Activated CD4-positive, alpha-beta memory T cell treated with anti-CD3 and anti-CD28 coated beads, Interleukin-2, amount 10 ng/mL, durations not matched to agents 7 days and 5 days (primary cell): Measurements from ENCODE around the gene ELANE. TPM values are rescaled to one million over a fixed set of nuclear protein-coding genes. Genes with fewer than 3 reads are reported as not detected.

Source experiments
- CTCF ChIA-PET: fragments of 350-600 bp; sonication (Branson Sonifier 250); formaldehyde crosslinking; loops from one replicate; lab custom pipeline; 2021; ENCODE audit warnings: antibody characterized with exemption, inconsistent platforms; lab: Charles Lee
- POLR2A ChIA-PET: fragments of 350-600 bp; sonication (Branson Sonifier 250); formaldehyde crosslinking; loops from one replicate; lab custom pipeline; 2021; ENCODE audit warnings: antibody characterized with exemption; lab: Charles Lee
- DNase-seq: peaks from one replicate; pipeline ENCODE4 v3.0.0-alpha.2; 2020
- H3K27ac Mint-ChIP-seq: one replicate; pipeline ENCODE4 v1.8.0; 2021; ENCODE audit warnings: mild to moderate bottlenecking, mixed read lengths
- H3K27me3 Mint-ChIP-seq: one replicate; pipeline ENCODE4 v1.8.0; 2021; ENCODE audit warnings: mixed read lengths
- H3K36me3 Mint-ChIP-seq: one replicate; pipeline ENCODE4 v1.8.0; 2021; ENCODE audit warnings: low read depth, mixed read lengths
- H3K4me1 Mint-ChIP-seq: one replicate; pipeline ENCODE4 v1.8.0; 2021; ENCODE audit warnings: mixed read lengths
- H3K4me3 Mint-ChIP-seq: one replicate; pipeline ENCODE4 v1.8.0; 2021; ENCODE audit warnings: mild to moderate bottlenecking, mixed read lengths
- H3K9me3 Mint-ChIP-seq: one replicate; pipeline ENCODE4 v1.8.0; 2021; ENCODE audit warnings: mixed read lengths
- total RNA-seq, 2 experiments: library from RNA; stranded (reverse); gene quantifications; one replicate each; pipeline ENCODE4 v1.2.3, GENCODE V29; 2021

Gene ELANE
- total RNA-seq, 2 experiments from 2014 or later = not detected

DNA sequence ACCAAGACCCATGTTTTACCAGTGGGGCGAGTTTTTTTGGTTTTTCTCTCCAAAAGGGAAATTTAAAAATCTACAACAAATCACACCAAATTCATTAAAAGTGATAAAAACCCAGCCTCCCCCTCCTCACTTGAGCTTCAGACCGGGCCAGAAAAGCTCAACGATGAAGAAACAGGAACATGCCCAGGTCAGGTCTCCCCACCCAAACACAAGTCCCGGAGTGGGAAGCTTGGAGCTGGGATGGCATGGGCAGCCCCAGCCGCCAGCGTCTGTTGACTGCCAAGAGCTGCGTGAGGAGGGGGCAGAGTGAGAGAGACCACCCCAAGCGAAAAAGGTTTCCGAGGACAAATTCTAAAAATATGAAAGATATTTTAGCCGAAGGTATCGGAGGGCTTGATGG is 44.9 kb downstream of the ELANE start:
- no peak overlapping the region for H3K27ac Mint-ChIP-seq
- no peak overlapping the region for H3K4me3 Mint-ChIP-seq
- H3K36me3 Mint-ChIP-seq = peaks cover 30% of the 10 kb centered on the region
- DNase-seq = no peak
- POLR2A ChIA-PET = interaction anchor here (5.0 kb wide), 1 partner anchor 11 kb away, joined by 79 read pairs; no protein-coding TSS in a partner anchor
- peaks cover 20% of the 10 kb centered on the region for H3K4me1 Mint-ChIP-seq
- H3K9me3 Mint-ChIP-seq = no peaks in the 10 kb centered on the region
- CTCF ChIA-PET = no interaction called here
- H3K27me3 Mint-ChIP-seq = no peaks in the 10 kb centered on the region

DNA sequence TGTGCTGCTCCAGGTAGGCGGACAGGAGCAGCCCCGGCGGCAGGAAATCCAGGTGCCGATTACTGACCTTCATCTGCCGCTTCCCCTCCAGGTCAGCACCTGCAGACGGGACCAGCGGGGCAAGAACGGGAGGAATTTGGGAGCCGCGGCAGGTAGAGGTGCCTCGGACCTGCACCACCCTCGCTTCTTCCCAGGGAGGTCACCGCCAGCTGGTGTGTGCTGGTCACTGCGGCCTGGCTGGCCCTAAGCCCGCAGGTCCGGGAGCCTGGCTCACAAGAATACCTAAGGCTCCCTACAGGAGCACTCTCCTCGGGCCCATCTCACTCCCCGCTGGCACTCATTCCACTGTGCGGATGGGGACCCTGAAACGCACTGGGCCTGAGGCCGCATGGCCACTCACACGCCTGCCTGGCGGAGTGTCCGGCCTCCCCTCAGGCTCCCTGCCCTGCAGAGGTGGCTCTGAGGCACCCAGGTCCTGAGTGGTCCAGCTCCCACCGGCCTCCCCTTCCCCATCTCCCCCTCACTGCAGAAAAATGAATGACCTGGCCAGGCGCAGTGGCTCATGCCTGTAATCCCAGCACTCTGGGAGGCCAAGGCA is 45.4 kb downstream of the ELANE start:
- Mint-ChIP-seq H3K27ac (no peak overlapping the region), H3K4me3 (no peak overlapping the region), H3K9me3 (no peaks in the 10 kb centered on the region), H3K27me3 (no peaks in the 10 kb centered on the region), H3K4me1 (peaks cover 17% of the 10 kb centered on the region), H3K36me3 (peaks cover 32% of the 10 kb centered on the region)
- CTCF ChIA-PET = no interaction called here
- POLR2A ChIA-PET = interaction anchor here (5.0 kb wide), 1 partner anchor 10 kb away, joined by 79 read pairs; no protein-coding TSS in a partner anchor
- DNase-seq = no peak

DNA sequence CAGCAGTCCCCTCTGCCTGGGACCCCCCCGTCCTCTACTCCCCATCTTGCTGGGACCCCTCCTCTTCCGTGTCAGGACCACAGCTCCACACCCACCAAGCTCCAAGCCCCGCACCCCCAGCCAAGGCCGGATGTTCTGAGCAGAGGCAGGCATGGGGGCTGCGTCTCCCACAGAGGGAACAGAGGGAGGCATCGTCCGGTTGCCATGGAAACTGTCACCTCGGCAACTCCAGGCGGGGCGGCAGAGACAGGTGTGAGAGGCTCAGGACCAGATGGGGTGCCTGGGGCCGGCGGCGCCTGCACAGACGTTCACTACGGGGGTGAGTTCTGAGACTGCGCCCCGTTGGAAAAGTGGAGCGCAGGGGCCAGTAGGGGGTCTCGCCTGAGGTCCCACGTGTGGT is 46.6 kb downstream of the ELANE start:
- Mint-ChIP-seq H3K4me3 (no peak overlapping the region), H3K4me1 (peaks cover 10% of the 10 kb centered on the region), H3K27ac (no peak overlapping the region), H3K27me3 (no peaks in the 10 kb centered on the region), H3K9me3 (no peaks in the 10 kb centered on the region), H3K36me3 (peaks cover 28% of the 10 kb centered on the region)
- no peak for DNase-seq
- POLR2A ChIA-PET = no interaction called here
- CTCF ChIA-PET = interaction anchor here (1.0 kb wide), 1 partner anchor 36 kb away, joined by 3 read pairs; no protein-coding TSS in a partner anchor

DNA sequence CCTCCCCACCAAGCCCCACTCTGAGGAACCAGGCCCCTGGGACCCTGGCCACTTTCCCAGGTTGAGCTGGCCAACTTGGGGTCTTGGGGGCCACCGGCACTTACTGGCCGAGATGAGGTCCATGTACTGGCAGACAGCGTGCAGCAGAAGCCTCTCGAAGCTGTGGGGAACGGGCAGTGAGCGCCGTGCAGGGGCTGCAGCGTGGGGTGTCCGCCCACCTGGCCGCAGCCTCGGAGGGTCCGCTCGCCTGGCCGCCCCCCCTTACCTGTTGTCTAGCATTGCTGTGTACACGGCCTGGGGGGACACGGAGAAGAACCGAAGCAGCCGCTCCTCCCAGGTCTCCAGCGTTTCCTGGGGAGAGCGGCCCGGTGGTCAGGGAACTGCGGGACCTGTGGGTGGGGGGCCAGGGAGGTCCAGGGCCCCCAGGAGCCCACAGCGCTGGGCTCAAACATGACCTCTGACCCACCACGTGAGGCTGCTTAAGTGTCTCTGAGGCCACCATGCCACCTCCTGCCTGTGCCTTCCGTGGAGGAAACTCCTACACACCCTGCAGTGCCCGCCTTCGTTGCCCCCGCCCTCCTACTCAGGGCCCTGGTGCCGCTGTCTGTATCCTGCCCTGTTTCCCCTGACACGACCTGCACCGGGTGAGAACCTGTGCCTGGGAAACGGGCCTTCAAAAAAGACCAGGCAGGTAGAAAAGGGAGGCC is 47.4 kb downstream of the ELANE start:
- Mint-ChIP-seq H3K27ac (no peak overlapping the region), H3K9me3 (no peaks in the 10 kb centered on the region), H3K4me3 (no peak overlapping the region), H3K4me1 (peaks cover 11% of the 10 kb centered on the region), H3K27me3 (no peaks in the 10 kb centered on the region), H3K36me3 (peaks cover 31% of the 10 kb centered on the region)
- ChIA-PET CTCF (no interaction called here), POLR2A (no interaction called here)
- DNase-seq = no peak

DNA sequence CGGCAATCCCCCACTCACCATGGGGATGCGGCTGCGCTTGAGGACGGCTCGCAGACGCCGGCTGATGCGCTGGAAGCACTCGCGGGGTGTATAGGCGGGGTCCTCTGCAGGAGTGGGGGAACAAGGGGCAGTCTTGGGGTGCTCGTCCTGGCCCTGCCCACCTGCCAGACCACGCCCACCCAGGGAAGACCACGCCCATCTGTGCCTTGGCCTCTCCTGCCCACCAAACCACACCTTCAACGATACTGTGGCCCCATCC is 47.9 kb downstream of the ELANE start:
- CTCF ChIA-PET = no interaction called here
- POLR2A ChIA-PET = no interaction called here
- no peak for DNase-seq
- Mint-ChIP-seq H3K4me1 (peaks cover 12% of the 10 kb centered on the region), H3K4me3 (no peak overlapping the region), H3K36me3 (peaks cover 31% of the 10 kb centered on the region), H3K27ac (no peak overlapping the region), H3K9me3 (no peaks in the 10 kb centered on the region), H3K27me3 (no peaks in the 10 kb centered on the region)

DNA sequence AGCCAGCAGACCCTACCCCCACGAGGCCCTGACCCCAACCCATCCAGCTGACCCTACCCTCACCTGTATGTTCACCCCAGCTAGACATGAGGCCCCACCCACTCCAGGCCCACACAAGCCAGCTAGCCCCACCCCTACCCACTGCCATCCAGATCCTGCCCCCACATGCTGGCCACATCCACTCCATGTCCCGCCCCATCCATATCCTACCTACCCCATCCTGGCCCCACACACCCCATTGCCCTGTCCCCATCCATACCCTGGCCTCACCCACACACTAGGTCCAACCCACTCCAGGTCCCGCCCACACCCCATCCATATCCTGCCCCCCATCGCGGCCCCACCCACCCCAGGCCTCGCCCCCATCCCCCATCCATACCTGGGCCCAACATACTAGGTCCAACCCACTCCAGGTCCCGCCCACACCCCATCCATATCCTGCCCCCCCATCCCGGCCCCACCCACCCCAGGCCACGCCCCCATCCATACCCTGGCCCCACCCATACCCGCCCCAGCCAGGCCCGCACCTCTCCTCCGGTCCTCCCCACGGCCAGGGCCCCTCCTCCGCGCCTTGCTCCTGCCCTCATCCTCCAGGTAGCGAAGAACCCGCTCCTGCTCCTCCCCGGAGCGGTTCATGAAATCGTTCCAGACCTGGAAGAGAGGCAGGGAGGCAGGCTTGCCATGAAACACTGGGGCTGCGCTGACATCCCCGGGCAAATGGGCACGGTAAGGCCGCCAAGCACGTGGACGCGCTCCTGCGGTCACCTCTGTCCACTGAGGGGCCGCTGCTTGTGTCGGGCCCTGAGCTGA is 48.4 kb downstream of the ELANE start:
- H3K27ac Mint-ChIP-seq = no peak overlapping the region
- POLR2A ChIA-PET = no interaction called here

DNA sequence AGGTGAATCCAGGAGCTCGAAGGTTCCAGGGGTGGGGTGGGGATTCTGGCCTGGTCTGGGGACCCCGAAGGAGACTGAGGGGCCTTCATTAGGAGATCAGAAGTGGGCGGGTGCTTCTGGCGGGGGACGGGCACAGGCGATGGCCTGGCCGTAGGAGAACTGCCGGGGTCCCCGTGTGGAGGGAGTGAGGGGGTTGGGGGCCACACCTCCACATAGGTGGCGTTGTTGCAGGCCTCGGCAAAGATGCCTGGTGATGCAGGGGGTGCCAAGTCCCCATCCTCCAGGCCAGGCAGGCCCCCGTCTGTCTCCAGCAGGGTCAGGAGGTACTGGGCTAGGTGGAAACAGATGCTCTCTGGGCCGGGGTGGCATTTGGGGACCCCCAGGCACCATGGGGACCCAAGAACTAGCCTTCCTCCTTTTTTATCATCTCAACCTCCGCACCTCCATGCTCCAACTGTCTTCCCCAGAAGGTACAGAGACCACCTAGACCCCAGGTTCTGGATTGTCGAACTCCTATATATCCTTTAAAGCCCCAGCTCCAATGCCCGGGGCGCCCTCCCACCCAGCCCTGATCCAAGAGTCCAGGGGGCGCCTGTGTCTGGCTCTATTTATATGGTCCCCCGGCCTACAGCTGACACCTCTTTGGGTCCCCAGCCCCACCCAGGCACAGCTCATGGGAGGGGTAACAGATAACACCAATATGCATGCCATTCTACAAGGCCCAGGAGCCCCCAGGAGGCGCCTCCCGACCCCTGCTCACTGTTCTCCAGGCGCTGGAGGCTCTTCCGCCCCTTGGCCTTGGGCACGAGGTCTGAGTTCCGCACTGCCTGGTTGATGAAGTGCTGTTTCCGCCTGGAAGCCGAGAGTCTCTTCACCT is 49.4 kb downstream of the ELANE start:
- Mint-ChIP-seq H3K36me3 (peaks cover 29% of the 10 kb centered on the region), H3K9me3 (no peaks in the 10 kb centered on the region), H3K27ac (peak overlapping the region; percentile 29), H3K4me1 (peaks cover 19% of the 10 kb centered on the region), H3K4me3 (no peak overlapping the region), H3K27me3 (no peaks in the 10 kb centered on the region)
- POLR2A ChIA-PET = interaction anchor here (2.8 kb wide), 1 partner anchor 8 kb away, joined by 14 read pairs; the partner anchor contains the start of genes MED16 and RNU6-9
- CTCF ChIA-PET = interaction anchor here (0.6 to 1.3 kb wide), 3 partner anchors 13 to 38 kb away, joined by 3 to 4 read pairs (median 3); no protein-coding TSS in a partner anchor
- DNase-seq = no peak

More for the DNA sequence above, 48.4 kb downstream of the ELANE start:
- H3K4me3 Mint-ChIP-seq = no peak overlapping the region
- no peaks in the 10 kb centered on the region for H3K9me3 Mint-ChIP-seq
- DNase-seq = peak; percentile 59
- peaks cover 13% of the 10 kb centered on the region for H3K4me1 Mint-ChIP-seq
- no peaks in the 10 kb centered on the region for H3K27me3 Mint-ChIP-seq
- CTCF ChIA-PET = no interaction called here
- H3K36me3 Mint-ChIP-seq = peaks cover 31% of the 10 kb centered on the region

DNA sequence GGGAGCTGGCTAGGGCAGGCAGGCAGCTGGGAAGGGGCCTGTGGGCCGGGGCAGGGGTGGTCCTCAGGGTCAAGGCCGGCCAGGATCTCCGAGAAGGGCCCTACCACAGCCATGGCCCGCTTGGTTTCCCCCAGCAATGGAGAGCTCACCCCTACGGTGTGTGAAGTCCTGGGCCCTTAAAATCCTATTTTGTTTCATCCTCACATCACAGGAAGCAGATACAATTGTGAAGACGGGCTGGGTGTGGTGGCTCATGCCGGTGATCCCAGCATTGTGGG is 49.9 kb downstream of the ELANE start:
- H3K4me1 Mint-ChIP-seq = peaks cover 25% of the 10 kb centered on the region

DNA sequence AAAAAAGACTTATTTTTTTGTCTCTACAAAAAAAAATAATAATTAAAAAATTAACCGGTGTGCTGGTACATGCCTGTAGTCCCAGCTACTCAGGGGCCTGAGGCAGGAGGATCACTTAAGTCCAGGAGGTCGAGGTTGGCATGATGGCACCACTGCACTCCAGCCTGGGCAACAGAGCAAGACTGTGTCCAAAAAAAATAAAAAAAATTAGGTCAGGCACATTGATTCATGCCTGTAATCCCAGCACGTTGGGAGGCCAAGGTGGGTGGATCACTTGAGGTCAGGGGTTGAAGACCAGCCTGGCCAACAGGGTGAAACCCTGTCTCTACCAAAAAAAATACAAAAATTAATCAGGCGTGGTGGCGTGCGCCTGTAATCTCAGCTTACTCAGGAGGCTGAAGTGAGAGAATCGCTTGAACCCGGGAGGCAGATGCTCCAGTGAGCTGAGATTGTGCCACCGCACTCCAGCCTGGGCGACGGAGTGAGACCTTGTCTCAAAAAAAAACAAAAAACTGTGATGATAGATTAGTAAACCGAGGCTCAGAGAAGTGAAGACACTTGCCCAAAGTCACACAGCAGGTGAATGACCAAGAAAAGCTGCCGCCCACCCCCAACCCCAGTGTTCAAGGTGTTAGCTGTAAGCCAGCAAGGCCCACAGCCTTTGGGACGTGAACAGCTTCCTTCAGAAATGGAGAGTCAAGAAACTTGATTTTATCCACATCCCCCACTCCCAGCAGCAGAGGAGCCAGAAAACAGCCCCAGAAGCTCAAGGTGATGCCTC is 50.5 kb downstream of the ELANE start:
- POLR2A ChIA-PET = interaction anchor here (2.8 kb wide), 1 partner anchor 9 kb away, joined by 14 read pairs; the partner anchor contains the start of genes MED16 and RNU6-9
- H3K27me3 Mint-ChIP-seq = no peaks in the 10 kb centered on the region
- H3K4me3 Mint-ChIP-seq = no peak overlapping the region
- no peak for DNase-seq
- peaks cover 31% of the 10 kb centered on the region for H3K4me1 Mint-ChIP-seq
- peaks cover 26% of the 10 kb centered on the region for H3K36me3 Mint-ChIP-seq
- H3K9me3 Mint-ChIP-seq = no peaks in the 10 kb centered on the region
- no peak overlapping the region for H3K27ac Mint-ChIP-seq
- CTCF ChIA-PET = interaction anchor here (0.6 to 1.3 kb wide), 3 partner anchors 12 to 39 kb away, joined by 3 to 4 read pairs (median 3); no protein-coding TSS in a partner anchor

More for the DNA sequence above, 49.9 kb downstream of the ELANE start:
- H3K27ac Mint-ChIP-seq = no peak overlapping the region
- ChIA-PET POLR2A (interaction anchor here (2.8 kb wide), 1 partner anchor 9 kb away, joined by 14 read pairs; the partner anchor contains the start of genes MED16 and RNU6-9), CTCF (interaction anchor here (0.6 to 1.3 kb wide), 3 partner anchors 13 to 38 kb away, joined by 3 to 4 read pairs (median 3); no protein-coding TSS in a partner anchor)
- H3K4me3 Mint-ChIP-seq = no peak overlapping the region
- DNase-seq = no peak
- H3K36me3 Mint-ChIP-seq = peaks cover 24% of the 10 kb centered on the region
- H3K9me3 Mint-ChIP-seq = no peaks in the 10 kb centered on the region
- no peaks in the 10 kb centered on the region for H3K27me3 Mint-ChIP-seq

DNA sequence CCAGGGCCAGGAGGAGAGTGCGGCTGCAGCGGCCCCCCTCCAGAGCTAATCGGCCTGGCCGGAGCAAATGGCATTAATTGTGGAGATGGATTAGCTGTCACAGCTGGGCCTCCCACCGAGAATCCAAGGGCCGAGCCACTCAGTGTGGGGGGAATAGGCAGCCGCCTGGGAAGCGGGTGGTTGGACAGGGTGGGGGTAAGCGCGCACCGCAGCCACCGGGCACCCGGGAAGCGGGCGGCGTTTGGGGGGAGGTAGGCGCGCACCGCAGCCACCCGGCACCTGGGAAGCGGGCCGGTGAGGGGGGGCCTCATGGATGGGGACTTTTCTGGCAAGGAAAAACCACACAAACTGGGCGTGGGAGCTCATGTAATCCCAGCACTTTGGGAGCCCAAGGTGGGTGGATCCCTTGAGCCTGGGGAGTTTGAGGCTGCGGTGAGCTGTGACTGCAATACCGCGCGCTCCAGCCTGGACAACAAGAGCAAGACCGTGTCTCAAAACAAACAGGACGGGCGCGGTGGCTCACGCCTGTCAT is 51.2 kb downstream of the ELANE start:
- ChIA-PET CTCF (no interaction called here), POLR2A (interaction anchor here (2.8 kb wide), 1 partner anchor 10 kb away, joined by 14 read pairs; the partner anchor contains the start of genes MED16 and RNU6-9)
- Mint-ChIP-seq H3K36me3 (peaks cover 26% of the 10 kb centered on the region), H3K27ac (no peak overlapping the region), H3K4me3 (no peak overlapping the region), H3K4me1 (peaks cover 38% of the 10 kb centered on the region), H3K27me3 (no peaks in the 10 kb centered on the region), H3K9me3 (no peaks in the 10 kb centered on the region)
- DNase-seq = no peak

DNA sequence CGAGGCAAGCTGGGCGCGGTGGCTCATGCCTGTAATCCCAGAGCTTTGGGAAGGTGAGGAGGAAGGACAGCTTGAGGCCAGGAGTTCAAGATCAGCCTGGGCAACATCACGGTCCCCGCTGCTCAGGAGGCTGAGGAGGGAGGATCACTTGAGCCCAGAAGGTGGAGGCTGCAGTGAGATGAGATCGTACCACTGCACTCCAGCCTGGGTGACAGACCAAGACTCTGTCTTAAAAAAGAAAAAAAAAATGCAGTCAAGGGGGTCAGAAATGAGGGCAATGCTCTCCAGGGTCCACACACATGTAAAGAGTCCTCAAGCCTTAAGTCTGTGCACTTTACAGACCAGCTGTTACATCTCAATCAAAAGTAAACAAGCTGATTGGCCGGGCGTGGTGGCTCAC is 52.4 kb downstream of the ELANE start:
- Mint-ChIP-seq H3K4me1 (peaks cover 50% of the 10 kb centered on the region), H3K9me3 (no peaks in the 10 kb centered on the region)
- POLR2A ChIA-PET = interaction anchor here (0.6 to 7.4 kb wide), 2 partner anchors 10 to 171 kb away, joined by 3 to 79 read pairs; partner anchors contain the start of genes MED16 and RNU6-9

More for the DNA sequence above, 52.4 kb downstream of the ELANE start:
- CTCF ChIA-PET = no interaction called here
- Mint-ChIP-seq H3K36me3 (peaks cover 35% of the 10 kb centered on the region), H3K4me3 (no peak overlapping the region), H3K27me3 (no peaks in the 10 kb centered on the region), H3K27ac (no peak overlapping the region)
- no peak for DNase-seq
